NCI-H774 (cell line): ENCODE results near the gene PHACTR1.
"Not testable (repeated sequence)": the region's sequence is repeated elsewhere in the genome, so short reads cannot be mapped to it uniquely, and the experiment has no call there.

Experiments used
- DNase-seq: peaks from one replicate; lab custom pipeline; 2025; lab: John Stamatoyannopoulos, UW

The PHACTR1 gene

DNA sequence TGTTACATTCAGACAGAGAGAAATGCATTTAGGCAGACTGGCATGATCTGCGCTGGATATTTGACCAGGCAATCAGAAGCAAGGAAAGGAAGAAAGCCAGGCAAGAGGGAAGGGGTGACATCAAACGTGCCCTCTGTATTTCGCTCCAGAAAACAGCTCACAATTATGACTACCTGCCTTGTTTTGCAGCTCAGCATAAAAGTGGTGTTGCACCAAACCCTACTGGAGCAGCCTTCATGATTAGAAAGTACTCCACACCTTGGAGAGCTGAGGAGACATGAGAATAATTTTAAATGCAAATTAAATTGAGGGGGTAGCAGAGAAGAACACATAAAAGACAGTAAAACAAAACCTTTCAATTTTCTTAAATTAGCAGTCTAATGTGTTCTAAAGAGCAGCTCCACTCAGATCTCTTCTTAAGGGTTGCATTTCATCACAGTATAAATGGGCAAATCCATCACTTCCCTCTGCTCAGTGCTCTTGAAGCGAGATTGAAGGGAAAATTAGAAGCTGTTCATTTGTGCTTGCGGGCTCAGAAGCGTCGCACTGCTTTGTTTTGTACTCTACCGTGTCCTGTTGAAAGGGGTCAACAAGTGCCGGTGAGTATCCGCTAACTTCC, at the start of gene PHACTR1:
TSS of gene PHACTR1 (plus strand) at position 470 of the 619 bp plus-strand sequence.
- DNase-seq, result no peak

DNA sequence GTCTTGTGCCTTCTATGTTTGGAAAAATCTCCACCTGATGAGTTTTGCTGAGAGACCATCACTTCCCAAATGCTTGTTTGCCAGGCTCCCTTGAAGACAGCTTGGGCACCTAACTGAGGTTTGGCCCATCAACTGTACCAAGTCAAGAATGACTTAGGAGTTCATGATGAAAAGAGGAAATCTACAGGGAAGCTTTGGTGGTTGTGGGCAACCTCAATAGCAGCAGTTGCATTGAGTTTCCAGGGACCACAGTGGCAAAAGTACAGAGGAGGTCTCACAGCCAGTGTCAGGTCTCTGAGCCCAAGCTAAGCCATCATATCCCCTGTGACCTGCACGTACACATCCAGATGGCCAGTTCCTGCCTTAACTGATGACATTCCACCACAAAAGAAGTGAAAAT, 49.7 kb upstream of the PHACTR1 start:
- DNase-seq, result no peak

DNA sequence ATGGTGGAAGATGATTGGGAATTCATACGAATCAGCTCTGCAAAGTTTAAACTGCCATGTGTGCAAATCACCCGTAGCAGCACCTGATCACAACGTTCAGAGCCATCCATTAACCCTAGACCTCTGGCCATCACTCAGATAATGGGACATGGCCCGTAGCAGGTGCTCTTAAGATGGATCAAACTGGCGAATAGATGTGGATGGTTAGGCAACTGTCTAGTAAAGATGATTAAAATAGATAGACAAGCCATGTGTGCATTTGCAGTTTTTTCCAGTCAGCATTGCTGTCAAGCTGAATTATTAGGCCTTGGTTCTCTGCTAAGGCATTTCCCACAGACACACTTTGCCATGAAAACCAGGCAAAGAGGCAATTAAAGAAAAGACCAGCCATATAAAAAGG, 40.6 kb upstream of the PHACTR1 start:
- DNase-seq, result no peak

DNA sequence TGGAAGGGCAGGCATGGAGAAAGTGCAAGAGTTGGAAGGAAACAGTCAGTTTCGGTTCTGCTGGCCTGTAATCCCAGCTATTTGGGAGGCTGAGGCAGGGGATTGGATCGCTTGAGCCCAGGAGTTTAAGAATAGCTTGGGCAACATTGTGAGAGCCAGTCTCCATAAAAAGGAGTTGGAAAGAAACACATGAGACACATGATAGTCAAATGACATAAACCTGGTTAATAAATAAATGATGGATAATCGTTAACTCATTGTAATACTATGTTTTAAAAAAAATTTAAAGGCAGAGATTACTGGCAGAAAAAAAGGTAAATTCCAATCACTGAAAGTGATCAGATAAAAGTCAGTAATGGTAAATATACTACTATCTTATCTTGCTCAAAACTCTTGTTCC, 37.2 kb upstream of the PHACTR1 start:
- DNase-seq, result no peak

DNA sequence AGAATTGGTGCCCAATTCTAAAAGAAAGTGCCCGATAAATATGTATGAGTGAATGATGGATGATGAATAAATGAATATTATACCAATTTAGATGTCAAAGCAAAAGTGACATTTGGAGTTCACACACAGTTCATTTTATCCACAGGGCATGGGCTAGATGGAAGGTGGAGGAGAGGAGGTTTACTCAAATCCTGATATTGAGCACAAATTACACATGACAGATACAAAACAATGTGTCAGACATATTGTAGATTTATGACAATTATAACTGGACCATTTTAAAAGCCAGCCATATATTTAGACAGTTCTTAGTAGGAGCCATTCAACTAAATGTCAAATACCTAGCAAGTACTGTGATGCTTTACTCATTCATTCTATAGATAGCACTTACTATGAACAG, 23.4 kb upstream of the PHACTR1 start:
- DNase-seq, result no peak

DNA sequence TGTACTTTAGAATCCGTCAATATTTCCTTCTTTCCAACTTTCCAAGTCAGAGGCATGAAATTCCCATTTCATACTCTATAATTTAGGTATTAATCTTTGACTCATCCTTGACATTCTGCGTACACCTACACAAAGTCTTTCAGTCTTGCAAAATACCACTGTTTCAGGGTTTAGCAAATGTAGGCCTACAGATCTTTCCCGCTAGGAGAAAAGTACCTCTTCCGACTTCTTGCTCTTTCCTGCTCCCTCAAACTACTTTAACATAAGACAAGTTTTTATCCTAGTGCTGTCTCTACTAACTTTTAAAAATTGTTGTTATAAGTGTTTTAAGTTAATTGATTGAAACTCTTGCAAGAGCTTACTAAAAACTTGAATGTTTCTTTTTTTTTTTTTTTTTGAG, 18.3 kb upstream of the PHACTR1 start:
- no peak for DNase-seq

DNA sequence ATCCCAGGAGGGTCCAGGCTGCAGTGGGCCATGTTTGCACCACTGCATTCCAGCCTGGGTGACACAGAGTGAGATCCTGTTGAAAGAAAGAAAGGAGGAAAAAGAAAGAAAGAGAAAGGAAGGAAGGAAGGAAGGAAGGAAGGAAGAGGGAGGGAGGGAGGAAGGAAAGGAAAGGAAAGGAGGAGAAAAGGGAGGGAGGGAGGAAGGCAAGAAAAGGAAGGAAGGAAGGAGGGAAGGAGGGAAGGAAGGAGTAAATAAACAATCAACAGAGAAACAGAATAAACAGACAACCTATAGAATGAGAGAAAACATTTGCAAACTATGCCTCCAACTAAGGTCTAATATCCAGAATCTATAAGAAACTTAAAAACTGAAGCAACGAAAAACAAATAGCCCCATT, 11.6 kb upstream of the PHACTR1 start:
- no peak for DNase-seq

DNA sequence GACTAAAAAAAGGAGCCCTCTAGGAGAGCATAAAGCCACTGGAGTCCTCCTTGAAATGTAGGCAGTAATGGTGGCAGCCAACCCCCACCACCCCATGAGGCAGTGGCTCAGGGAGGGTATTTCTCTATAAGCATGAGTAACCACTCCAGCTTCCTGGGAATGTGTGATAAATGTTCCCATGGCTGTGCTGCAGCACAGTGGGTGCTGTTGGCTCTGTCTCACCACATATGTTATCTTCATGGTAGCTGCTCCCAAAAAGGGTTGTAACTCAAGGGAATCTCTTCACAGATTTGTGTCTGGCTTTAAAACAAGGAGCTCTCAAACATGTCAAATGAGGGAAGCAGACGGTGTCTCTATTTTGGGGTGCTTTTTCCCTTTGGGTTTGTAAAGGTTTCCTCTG, 7.5 kb upstream of the PHACTR1 start:
- no peak for DNase-seq

DNA sequence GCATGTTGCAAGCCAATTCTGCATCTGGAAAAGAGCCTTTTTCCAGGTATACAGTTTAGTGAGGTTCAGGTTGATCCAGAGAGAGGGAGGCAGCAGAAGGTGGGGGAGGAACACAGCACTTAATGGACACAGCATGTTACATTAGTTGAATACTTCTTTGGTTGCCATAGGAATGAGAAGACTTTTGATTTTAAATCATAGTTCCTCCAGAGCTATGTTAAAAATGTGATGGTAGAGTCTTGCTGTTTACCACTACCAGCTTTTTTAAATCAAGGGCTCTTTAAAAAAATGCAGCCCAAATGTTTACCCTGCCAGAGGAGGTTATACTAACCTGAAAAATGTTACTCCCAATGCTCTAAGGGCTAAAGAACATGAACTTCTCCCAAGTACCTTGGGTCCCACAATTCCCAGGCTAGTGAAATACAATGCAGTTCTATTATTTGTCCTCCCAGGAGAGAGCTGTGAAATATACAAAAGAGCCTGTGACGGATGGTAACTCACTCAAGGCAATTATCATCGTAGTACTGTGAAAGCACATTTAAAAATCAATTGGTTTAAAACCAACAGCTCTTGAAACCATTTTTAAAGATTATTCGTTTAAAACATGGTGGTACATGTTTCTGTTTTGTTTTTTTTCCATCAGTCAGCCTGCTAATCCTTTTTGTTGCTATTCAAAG, 6.9 kb upstream of the PHACTR1 start:
- DNase-seq, result no peak

DNA sequence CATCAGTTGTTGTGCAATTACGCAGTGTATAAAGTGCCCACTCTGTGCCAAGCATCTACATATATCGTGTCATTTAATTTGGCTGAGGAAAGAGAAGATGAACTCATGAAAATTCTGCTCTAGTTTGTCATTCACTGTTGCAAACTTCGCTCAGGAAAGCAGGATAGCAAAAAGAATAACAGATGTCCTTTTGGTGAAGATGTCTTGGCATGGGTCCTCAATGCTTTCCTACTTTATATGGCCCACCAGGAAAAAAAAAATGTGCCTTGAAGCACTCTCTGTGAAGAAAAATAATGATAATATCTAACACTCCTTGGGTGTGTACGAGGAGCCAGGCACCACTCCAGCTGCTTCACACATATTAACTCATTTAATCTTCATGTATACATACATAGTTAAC, 5.6 kb upstream of the PHACTR1 start:
- no peak for DNase-seq

DNA sequence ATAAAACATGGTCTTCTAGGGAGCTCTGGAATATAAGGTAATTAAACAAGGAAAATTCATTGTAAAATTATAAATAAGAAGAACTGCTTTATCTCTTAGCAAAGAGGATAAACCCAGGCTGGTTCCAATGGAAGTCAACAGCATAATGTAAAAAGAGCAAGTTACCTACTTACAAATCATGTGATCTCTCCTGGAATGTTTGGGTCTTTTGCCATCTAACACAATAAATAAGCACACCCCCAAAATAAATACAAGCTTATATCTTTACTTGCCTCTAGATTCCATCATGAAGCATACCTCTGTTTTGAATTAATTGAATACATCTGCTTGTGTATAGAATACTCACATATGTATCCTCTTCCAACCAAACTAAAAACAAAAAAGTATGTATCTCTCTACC, 2.5 kb upstream of the PHACTR1 start:
- DNase-seq, result no peak

DNA sequence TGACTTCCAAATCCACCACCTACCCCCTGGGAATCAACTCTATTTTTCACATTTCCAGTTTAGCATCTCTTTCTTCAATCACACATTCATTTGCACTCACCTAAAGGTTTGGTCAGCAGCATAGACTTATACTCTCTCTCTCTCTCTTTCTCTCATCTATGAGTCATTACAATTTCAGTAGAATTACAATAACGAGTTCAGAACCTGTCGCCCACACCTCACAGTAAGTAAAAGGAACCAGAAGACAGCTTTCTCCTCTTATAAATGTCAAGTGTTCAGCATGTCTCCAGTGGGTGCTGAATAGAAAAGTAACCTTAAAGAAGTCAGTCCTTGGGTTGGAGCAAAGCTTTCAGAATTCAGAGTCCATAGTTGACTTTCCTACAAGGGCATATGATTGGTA, 1.1 kb upstream of the PHACTR1 start:
- no peak for DNase-seq

DNA sequence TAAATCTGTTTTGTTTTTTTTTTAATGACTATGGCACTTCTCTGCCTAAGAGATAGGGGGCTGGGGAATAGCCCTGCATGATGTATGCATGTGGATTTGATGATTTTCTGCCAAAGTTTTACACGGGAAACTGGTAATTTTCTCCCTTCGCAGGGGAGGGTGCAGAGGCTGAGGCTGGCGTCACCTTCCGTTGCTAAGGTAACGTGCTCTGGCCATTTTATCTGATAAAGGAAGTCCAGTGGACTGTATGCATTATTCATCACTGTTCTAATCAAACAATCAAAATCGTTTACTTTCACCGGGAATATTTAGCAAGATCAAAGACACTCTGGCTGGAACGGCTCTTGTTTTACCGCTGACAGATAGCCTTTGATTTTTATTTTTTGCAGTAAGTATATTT, 789 bp downstream of the PHACTR1 start:
- no peak for DNase-seq

DNA sequence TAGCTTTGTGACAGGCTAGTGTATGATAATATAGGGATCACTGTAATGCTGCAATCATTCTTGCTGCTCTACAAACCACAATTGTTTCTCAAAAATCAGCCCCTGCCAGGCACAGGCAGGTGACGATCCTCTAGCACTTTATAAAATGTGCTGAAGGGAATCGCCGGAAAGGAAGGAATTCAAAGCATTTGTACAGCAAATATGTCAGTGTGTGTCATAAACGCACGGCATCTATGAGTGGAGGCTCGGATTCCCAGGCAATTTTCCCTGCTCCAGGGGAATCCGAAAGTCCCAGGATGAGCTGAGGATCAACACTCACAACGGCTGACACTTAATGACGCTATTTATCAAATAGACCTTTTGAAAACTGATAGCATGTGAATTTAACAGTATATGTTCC, 1.4 kb downstream of the PHACTR1 start:
- no peak for DNase-seq

DNA sequence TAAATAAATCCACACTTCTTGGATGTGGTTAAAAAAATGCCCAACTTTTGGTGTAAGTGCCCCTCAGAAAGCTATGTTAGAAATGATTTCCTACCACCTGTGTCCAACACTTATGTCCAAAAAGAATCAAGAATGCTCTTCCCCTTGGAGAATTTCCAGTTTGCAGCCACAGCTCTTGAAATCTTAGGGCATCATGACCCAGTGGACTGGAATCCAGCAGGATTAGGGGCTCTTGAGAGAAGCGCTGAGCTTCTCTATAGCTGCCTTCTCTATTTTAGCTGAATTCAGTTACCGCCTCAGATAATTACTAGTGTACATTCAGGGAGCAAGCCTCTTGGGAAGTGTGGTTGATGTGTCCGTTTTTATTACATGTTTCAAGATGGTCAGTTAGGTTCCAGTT, 2.5 kb downstream of the PHACTR1 start:
- no peak for DNase-seq

DNA sequence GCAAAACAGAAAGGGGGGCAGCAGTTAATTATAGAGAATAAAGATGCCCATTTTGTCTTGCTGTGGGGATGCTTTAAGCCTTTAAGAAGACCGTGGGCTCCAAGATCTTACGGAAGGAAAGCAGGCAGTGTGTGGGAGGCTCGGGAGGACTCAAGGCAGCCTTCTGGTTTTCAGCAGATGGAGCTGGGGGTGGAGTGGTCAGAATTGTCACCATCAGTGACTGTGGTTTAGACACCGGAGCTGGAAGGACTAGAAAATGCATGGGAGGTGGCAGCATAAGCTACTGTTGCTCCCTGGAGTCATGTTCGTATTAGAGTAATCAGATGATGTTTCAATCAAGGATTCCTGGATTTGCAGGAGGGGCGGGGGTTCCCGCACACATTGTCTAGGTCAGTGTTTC, 3.7 kb downstream of the PHACTR1 start:
- no peak for DNase-seq

DNA sequence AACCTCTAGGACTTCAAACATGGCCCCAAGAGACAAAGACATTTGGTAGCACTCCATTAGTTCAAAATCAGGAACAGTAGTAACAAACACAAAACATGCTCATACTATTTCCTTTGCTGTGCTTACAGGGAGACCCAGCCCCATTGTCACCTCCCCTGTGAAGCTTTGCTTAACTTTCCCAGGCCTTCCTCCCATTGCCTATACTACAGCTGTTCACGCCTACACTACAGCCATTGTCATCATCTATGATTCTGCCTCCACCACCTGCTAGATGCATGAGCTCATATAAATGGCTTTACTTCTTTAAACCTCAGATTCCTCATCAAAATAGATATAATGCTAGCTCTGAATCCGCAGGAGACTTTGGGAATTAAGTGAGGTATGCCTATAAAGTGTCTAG, 8.7 kb downstream of the PHACTR1 start:
- no peak for DNase-seq

DNA sequence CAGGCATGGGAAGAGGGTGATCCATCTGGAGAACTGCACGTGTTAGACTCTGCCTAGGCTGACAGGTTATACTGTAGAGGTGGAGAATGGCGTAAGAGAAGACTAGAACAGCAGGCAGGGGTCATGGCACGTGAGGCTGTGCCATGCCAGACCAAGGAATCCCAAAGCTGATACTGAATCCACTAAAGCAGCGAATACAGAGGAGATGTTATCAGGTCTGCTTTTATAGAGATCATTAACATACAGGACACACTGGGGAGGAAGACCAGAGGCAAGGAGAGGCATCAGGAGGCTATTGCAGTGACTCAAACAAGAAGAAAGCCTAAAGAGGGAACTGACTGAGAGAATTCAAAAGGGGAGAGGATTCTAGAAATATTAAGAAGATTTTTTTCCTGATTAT, 12.9 kb downstream of the PHACTR1 start:
- no peak for DNase-seq

DNA sequence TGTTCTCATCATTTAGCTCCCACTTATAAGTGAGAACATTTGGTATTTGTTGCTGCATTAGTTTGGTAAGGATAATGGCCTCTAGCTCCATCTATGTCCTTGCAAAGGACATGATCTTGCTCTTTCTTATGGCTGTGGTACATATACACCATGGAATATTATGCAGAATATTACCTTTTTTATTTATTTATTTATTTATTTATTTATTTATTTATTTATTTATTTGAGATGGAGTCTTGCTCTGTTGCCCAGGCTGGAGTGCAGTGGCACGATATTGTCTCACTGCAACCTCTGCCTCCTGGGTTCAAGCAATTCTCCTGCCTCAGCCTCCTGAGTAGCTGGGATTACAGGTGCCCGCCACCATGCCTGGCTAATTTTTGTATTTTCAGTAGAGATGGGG, 14.2 kb downstream of the PHACTR1 start:
- not testable (repeated sequence) for DNase-seq

DNA sequence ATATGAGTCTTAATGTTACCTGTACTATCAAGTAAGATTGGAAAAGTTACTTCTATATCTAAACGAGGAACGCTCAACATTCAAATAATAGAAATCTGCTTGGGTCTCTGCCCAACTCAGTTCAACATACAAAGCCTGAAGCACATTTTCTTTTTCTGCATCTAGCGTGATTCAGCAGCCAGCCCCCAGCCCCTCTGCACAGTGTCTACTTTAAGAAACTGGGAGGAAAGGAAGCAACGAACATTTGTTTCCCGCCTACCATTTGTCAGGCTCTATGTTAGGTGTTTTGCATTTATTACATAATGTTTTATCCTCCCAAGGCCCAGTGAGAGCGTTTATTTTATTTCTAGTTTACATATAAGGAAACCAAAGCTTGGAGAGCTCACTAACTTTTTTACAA, 17.3 kb downstream of the PHACTR1 start:
- no peak for DNase-seq

DNA sequence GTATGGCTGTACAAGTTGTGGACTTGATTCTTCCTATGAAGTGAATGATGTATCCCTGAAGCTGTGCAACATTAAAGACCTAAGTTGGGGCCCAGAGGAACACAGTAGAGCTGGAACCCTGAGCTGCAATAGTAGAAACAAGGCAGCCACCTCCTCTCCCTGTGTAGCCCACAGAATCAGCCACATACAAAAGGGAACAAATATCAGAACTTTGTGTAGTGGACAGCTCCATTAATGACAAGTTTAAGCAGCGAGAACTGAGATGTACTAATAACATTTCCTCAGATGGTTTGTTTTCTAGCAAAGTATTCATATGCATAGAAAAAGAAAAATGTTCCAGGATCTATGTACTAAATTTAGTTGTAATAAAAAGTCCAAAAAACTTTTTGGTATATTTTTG, 19.2 kb downstream of the PHACTR1 start:
- no peak for DNase-seq

DNA sequence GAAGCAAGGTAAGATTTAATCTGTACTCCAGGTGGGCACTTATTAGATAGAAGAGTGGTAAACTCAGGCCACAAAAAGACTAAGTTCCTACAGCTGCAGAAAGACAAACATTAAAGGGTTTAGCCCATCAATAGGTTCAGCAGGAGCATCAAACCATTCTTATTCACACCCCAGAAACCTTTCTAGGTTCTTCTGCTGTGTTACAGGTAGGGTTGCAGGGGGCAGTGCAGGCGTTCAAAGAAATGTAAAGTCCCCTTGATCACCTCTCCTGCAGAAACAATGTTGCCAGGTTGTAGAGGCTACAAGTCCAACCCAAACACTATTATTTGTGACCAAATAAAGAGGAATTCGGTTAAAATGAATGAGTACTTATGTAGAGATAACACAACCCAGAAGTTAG, 31.8 kb downstream of the PHACTR1 start:
- no peak for DNase-seq

DNA sequence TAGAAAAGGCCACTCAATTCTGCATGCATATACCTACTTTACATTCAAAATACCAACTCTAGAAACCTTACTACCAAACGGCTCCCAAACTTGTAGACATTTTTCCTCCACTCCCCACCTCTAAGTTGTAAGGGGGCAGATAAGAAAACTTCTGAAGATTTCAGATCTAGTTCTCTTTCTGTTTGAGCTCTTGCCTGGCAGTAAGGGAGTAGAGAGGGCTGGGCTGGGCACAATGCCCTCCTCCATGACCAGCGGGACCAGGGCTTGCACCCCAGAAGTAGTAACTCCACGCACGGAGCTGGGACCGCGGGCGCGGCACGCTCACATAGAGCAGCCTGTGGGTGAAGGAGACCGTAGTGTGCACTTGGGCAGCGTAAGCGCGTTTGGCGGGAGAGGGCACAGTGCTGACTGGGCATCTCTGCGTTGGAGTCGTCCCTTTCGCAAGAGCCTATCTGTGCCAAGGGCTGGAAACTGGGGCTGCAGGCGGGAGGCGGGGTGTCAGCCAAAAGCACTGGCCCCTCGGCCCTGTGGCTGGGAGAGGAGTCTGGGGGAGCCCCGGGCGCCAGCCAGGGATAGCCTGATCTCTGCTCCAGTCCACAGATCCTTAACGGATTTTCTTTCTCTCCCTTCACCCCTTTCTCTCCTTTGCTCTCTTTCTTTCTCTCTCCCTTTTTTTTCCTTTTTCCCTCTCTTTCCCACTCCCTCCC, 32.4 kb downstream of the PHACTR1 start:
- no peak for DNase-seq
